ENCODE data around the gene ENDOD1.

GRCh38 chr11:95123556-95123955 lies 33.9 kb downstream of the ENDOD1 start:
- TF ChIP-seq CTCF (conservative IDR thresholded peaks at IDR 0.05; ENCODE audit: low read depth in 2 of 2) (no peak), POLR2AphosphoS5 (IDR thresholded peaks at IDR 0.05; ENCODE audit: low read depth) (no peak), ZNF331 (CRISPR knock-in tag; IDR thresholded peaks at IDR 0.05; ENCODE audit: low read depth) (no peak), EZH2 (IDR thresholded peaks at IDR 0.05; ENCODE audit: low read depth, unreplicated experiment) (no peak), JUNB (IDR thresholded peaks at IDR 0.05; ENCODE audit: unreplicated experiment) (no peak), ETS1 (IDR thresholded peaks at IDR 0.05) (no peak), EZH2phosphoT487 (IDR thresholded peaks at IDR 0.05; ENCODE audit: unreplicated experiment) (no peak), CREB1 (CRISPR knock-in tag; IDR thresholded peaks at IDR 0.05; ENCODE audit: low read depth) (no peak), ZNF462 (CRISPR knock-in tag; IDR thresholded peaks at IDR 0.05) (no peak)
- TF ChIP-seq, protein P1, sequence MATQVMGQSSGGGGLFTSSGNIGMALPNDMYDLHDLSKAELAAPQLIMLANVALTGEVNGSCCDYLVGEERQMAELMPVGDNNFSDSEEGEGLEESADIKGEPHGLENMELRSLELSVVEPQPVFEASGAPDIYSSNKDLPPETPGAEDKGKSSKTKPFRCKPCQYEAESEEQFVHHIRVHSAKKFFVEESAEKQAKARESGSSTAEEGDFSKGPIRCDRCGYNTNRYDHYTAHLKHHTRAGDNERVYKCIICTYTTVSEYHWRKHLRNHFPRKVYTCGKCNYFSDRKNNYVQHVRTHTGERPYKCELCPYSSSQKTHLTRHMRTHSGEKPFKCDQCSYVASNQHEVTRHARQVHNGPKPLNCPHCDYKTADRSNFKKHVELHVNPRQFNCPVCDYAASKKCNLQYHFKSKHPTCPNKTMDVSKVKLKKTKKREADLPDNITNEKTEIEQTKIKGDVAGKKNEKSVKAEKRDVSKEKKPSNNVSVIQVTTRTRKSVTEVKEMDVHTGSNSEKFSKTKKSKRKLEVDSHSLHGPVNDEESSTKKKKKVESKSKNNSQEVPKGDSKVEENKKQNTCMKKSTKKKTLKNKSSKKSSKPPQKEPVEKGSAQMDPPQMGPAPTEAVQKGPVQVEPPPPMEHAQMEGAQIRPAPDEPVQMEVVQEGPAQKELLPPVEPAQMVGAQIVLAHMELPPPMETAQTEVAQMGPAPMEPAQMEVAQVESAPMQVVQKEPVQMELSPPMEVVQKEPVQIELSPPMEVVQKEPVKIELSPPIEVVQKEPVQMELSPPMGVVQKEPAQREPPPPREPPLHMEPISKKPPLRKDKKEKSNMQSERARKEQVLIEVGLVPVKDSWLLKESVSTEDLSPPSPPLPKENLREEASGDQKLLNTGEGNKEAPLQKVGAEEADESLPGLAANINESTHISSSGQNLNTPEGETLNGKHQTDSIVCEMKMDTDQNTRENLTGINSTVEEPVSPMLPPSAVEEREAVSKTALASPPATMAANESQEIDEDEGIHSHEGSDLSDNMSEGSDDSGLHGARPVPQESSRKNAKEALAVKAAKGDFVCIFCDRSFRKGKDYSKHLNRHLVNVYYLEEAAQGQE (IDR thresholded peaks at IDR 0.05; ENCODE audit: unreplicated experiment), result no peak
